Upper lobe of left lung (tissue), 6 donors: Measurements from ENCODE around the gene CSTPP1. TPM values are rescaled to one million over a fixed set of nuclear protein-coding genes. Genes with fewer than 3 reads are reported as not detected.
A peak's percentile ranks its signal among the peaks of the same experiment; 100 is the strongest.

ENCODE experiments used
- ATAC-seq, 2 donors: fragments of 200-7000 bp; cut with Tn5 transposase; one replicate each; pipeline ENCODE4 v1.9.1; 2022; ENCODE audit warnings: mild to moderate bottlenecking in 2 of 2, moderate library complexity in 2 of 2; ENCODE audit not compliant: low FRiP score in 2 of 2
- DNase-seq, 2 donors: peaks; one replicate each; pipeline ENCODE4 v3.0.0-alpha.2; 2019 to 2020
- H3K27ac ChIP-seq, 4 donors: fragments of 200-600 bp; sonication (generic); one replicate each; pipeline ENCODE4 v1.5.1; 2016 to 2019
- H3K27me3 ChIP-seq, 4 donors: fragments of 200-600 bp; sonication (generic); one replicate each; pipeline ENCODE4 v1.5.1; 2017 to 2019
- H3K36me3 ChIP-seq, 4 donors: fragments of 200-600 bp; sonication (generic); one replicate each; pipeline ENCODE4 v1.5.1; 2016 to 2019
- H3K4me1 ChIP-seq, 4 donors: fragments of 200-600 bp; sonication (generic); one replicate each; pipeline ENCODE4 v1.5.1; 2018 to 2019
- H3K4me3 ChIP-seq, 4 donors: fragments of 200-600 bp; sonication (generic); one replicate each; pipeline ENCODE4 v1.5.1; 2017 to 2019; ENCODE audit warnings: mild to moderate bottlenecking in 2 of 4, moderate library complexity in 1 of 4
- H3K9me3 ChIP-seq, 4 donors: fragments of 200-600 bp; sonication (generic); one replicate each; pipeline ENCODE4 v1.5.1; 2018 to 2019
- CTCF ChIP-seq, 6 experiments: fragments of 450-650 bp in 4 of 6; fragments of 200-600 bp in 2 of 6; sonication (generic) in 2 of 6; IDR thresholded peaks; one replicate each; pipeline ENCODE4 v1.5.1; 2016 to 2019; ENCODE audit warnings: antibody characterized with exemption in 6 of 6
- EP300 ChIP-seq, 4 donors: sonication (generic); formaldehyde crosslinking; IDR thresholded peaks; one replicate each; pipeline ENCODE4 v1.5.1; 2017; ENCODE audit warnings: antibody characterized with exemption in 4 of 4, control low read depth in 2 of 4
- POLR2A ChIP-seq, 4 donors: fragments of 450-650 bp; IDR thresholded peaks; one replicate each; pipeline ENCODE4 v1.5.1; 2016 to 2017; ENCODE audit warnings: antibody characterized with exemption in 4 of 4, mild to moderate bottlenecking in 2 of 4
- POLR2AphosphoS5 ChIP-seq, 2 donors: sonication (generic); formaldehyde crosslinking; IDR thresholded peaks; one replicate each; pipeline ENCODE4 v1.5.1; 2017; ENCODE audit warnings: antibody characterized with exemption in 2 of 2
- WGBS, 2 donors: methylation state at CpG; one replicate each; pipeline ENCODE4 v1.1.5; 2017 to 2018; 5-methylcytosine and 5-hydroxymethylcytosine counted together
- total RNA-seq, 6 donors: library from RNA; depleted of rRNA in 4 of 6; stranded (reverse); fragments of >200 nt in 4 of 6; gene quantifications; one replicate each; pipeline versions ENCODE4 v1.1.0 to v1.2.1, GENCODE V29; 2016 to 2021
- donor health status: DM: no; HTN: no; CAD: no; lungs with moderate emphysema.
- donor health status: DM: no; HTN: yes; CAD: no; lungs with severe emphysema.

Gene CSTPP1
- total RNA-seq, 6 donors from 2014 or later = 23.9 to 71.2 (median 47.2) TPM

DNA sequence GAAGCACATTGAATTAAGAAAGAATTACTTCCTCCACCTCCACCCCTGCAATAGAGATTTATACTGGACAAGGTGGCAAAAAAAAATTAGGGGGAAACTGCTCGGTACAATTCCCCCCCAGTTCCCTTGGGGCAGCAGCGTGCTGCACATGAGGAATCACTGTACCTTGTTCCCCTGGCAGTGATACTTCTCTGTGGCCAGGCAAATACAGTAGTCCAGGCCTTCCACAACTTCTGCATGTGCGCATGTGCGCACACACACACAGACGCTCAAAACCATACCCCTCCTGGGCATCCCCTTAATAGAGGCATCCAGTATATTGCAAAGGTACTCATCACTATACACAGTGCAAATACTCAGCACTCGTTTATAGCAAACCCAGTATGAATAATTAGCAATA, 171.2 kb downstream of the CSTPP1 start:
- Histone ChIP-seq H3K4me3 (no peak overlapping the region), H3K27me3 (no peaks in the 10 kb centered on the region), H3K4me1 (peaks cover 0 to 5% (median 4%) of the 10 kb centered on the region in 4 donors), H3K27ac (no peak overlapping the region), H3K9me3 (no peaks in the 10 kb centered on the region), H3K36me3 (no peaks in the 10 kb centered on the region)
- ATAC-seq = no peak
- 79 to 91% methylated on average over 6 of the region's 6 CpGs for WGBS, 2 donors
- DNase-seq = no peak
- TF ChIP-seq CTCF (IDR thresholded peaks at IDR 0.05) (no peak), EP300 (IDR thresholded peaks at IDR 0.05) (no peak), POLR2A (IDR thresholded peaks at IDR 0.05) (no peak), POLR2AphosphoS5 (IDR thresholded peaks at IDR 0.05) (no peak)

GRCh38 chr11:47108214-47108613, 171.7 kb downstream of the CSTPP1 start:
- no peak for TF ChIP-seq POLR2A (IDR thresholded peaks at IDR 0.05)
- TF ChIP-seq CTCF (IDR thresholded peaks at IDR 0.05) = no peak
- no peak for DNase-seq
- Histone ChIP-seq H3K36me3 (no peaks in the 10 kb centered on the region), H3K27ac (no peak overlapping the region), H3K27me3 (no peaks in the 10 kb centered on the region), H3K9me3 (no peaks in the 10 kb centered on the region), H3K4me3 (no peak overlapping the region), H3K4me1 (peaks cover 0 to 5% (median 4%) of the 10 kb centered on the region in 4 donors)
- ATAC-seq = no peak
- 81 to 90% methylated on average over 4 of the region's 4 CpGs for WGBS, 2 donors

- Histone ChIP-seq H3K27ac (peak overlapping the region in 1 of 4 donors; percentile 42), H3K27me3 (no peaks in the 10 kb centered on the region), H3K9me3 (no peaks in the 10 kb centered on the region), H3K4me3 (no peak overlapping the region), H3K36me3 (no peaks in the 10 kb centered on the region), H3K4me1 (peaks cover 0 to 5% (median 4%) of the 10 kb centered on the region in 4 donors)
- peak in 1 of 2 donors; percentile 44 for TF ChIP-seq POLR2AphosphoS5 (IDR thresholded peaks at IDR 0.05)
- no peak for TF ChIP-seq CTCF (IDR thresholded peaks at IDR 0.05)
- TF ChIP-seq EP300 (IDR thresholded peaks at IDR 0.05) = no peak
- TF ChIP-seq POLR2A (IDR thresholded peaks at IDR 0.05) = no peak
- DNase-seq (no peak), ATAC-seq (peak; percentile 23 to 51)
- 73 to 75% methylated on average over 6 of the region's 6 CpGs for WGBS, 2 donors
Observed at GRCh38 chr11:47109051-47109726, 172.6 kb downstream of the CSTPP1 start.

GRCh38 chr11:47109727-47110246, 173.2 kb downstream of the CSTPP1 start:
- H3K4me1 ChIP-seq = peaks cover 0 to 5% (median 4%) of the 10 kb centered on the region in 4 donors

More at GRCh38 chr11:47109727-47110246, 173.2 kb downstream of the CSTPP1 start:
- 71 to 85% methylated on average over 3 of the region's 3 CpGs for WGBS, 2 donors
- DNase-seq (no peak), ATAC-seq (no peak)
- Histone ChIP-seq H3K9me3 (no peaks in the 10 kb centered on the region), H3K27ac (peak overlapping the region in 1 of 4 donors; percentile 42), H3K27me3 (no peaks in the 10 kb centered on the region), H3K36me3 (no peaks in the 10 kb centered on the region), H3K4me3 (no peak overlapping the region)
- no peak for TF ChIP-seq EP300 (IDR thresholded peaks at IDR 0.05)
- TF ChIP-seq POLR2A (IDR thresholded peaks at IDR 0.05) = no peak
- TF ChIP-seq POLR2AphosphoS5 (IDR thresholded peaks at IDR 0.05) = no peak
- TF ChIP-seq CTCF (IDR thresholded peaks at IDR 0.05) = no peak
